Fibroblast of skin of right biceps (primary cell): ENCODE data around the gene MAZ.
"Not testable (repeated sequence)": the region's sequence is repeated elsewhere in the genome, so short reads cannot be mapped to it uniquely, and the experiment has no call there.

Experiments
- DNase-seq: peaks from one replicate; pipeline ENCODE4 v3.0.0-alpha.2; 2013

MAZ gene

GRCh38 chr16:29825145-29826044 lies 19.1 kb downstream of the MAZ start:
- peak; percentile 85 for DNase-seq

- no peak for DNase-seq
Measured at GRCh38 chr16:29826342-29826695, 20.0 kb downstream of the MAZ start.

- DNase-seq, result no peak
Measured at GRCh38 chr16:29830774-29831173, 24.4 kb downstream of the MAZ start.

GRCh38 chr16:29831490-29831889 lies 25.2 kb downstream of the MAZ start:
- DNase-seq, result no peak

GRCh38 chr16:29833219-29833618 lies 26.9 kb downstream of the MAZ start:
- not testable (repeated sequence) for DNase-seq

GRCh38 chr16:29834079-29834478 lies 27.8 kb downstream of the MAZ start:
- DNase-seq, result no peak

GRCh38 chr16:29835926-29836325 lies 29.6 kb downstream of the MAZ start:
- DNase-seq, result no peak

GRCh38 chr16:29836623-29837022 lies 30.3 kb downstream of the MAZ start:
- DNase-seq, result no peak

GRCh38 chr16:29837841-29838240 lies 31.5 kb downstream of the MAZ start:
- no peak for DNase-seq

- DNase-seq, result no peak
Measured at GRCh38 chr16:29839822-29840221, 33.5 kb downstream of the MAZ start.

GRCh38 chr16:29840240-29840639 lies 33.9 kb downstream of the MAZ start:
- DNase-seq, result no peak

- no peak for DNase-seq
Measured at GRCh38 chr16:29841631-29842030, 35.3 kb downstream of the MAZ start.

GRCh38 chr16:29842732-29843346 lies 36.5 kb downstream of the MAZ start:
- DNase-seq, result no peak

GRCh38 chr16:29843931-29844330 lies 37.6 kb downstream of the MAZ start:
- no peak for DNase-seq

- DNase-seq, result no peak
Measured at GRCh38 chr16:29844575-29845331, 38.4 kb downstream of the MAZ start.

GRCh38 chr16:29845656-29846055 lies 39.3 kb downstream of the MAZ start:
- DNase-seq, result no peak

- DNase-seq, result peak; percentile 54
Measured at GRCh38 chr16:29848420-29849297, 42.3 kb downstream of the MAZ start.

- peak; percentile 16 for DNase-seq
Measured at GRCh38 chr16:29849505-29849904, 43.2 kb downstream of the MAZ start.

GRCh38 chr16:29850998-29851397 lies 44.7 kb downstream of the MAZ start:
- DNase-seq, result no peak

GRCh38 chr16:29852654-29853053 lies 46.3 kb downstream of the MAZ start:
- peak; percentile 79 for DNase-seq

- DNase-seq, result no peak
Measured at GRCh38 chr16:29854520-29855100, 48.3 kb downstream of the MAZ start.

GRCh38 chr16:29857133-29857760 lies 50.9 kb downstream of the MAZ start:
- peak; percentile 28 for DNase-seq
